ENCODE data around the gene CTNNA2.

The CTNNA2 gene

DNA sequence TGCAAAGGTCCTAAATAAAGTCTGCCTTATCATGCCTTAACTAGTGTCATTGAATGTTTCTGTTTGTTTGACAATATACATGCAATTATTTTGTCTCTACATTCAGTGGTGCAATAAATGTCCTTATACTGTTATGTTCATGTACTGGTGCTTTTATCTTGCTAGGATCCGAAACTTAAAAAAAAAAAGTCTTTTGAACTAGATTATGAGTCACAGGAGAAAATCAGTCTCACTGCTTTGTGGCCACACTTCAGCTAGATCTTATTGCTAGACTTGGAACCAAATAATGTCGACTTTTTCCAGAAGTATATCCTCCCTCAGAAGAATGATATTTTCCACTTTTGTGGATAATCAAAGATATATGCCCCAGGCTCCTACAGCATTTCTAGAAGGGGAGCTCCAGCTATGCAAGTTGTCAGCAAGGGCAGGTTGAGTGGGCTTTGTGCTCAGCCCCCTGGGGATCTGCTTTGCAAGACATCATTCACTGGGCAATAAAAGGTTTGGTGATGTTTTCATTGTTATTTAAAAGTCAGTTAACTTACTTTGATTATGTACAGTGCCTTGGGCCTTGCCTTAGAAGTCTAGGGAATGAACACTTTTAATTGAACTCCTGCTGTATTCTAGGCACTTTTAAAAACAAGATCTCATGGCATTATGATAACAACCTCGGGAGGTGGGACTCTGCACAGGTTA lies 948.8 kb downstream of the CTNNA2 start:
- no peak for DNase-seq

DNA sequence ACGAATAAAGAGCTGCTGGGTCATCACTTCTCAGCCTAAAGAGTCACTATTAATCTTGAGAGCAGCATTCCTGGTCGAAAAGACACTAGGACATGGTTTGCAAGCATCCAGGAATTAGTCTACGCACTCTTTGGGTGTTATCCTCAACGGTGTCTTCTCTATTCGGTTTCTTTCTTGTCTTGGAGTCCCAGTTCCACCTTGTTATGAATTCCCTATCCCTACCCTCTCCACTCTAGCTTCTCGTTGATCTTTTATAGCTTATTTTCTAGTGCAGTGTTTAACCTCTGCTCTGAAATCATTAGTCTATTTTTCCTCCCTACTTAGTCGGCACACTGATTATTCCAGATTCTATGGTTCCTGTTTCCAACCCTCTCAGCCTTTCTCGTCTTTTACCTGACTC lies 949.8 kb downstream of the CTNNA2 start:
- no peak for DNase-seq

DNA sequence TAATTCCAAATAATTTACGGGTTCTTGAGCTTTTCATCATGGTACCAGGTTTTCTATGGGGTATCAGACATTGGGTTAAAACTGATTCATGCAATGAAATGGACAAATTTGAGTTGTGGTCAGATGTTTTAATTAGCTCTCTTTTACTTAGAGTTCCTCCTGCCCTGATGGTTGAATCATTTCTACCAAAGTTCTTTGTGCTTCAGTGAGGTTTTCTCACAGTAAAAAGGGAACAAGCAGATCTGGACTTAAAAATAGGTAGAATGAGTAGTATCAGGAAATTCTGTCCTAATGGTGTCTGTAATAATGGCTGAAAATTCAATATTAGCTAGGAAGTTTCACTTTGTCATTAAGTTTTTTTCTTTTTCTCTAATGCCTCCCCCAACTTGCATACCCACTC lies 951.4 kb downstream of the CTNNA2 start:
- no peak for DNase-seq

DNA sequence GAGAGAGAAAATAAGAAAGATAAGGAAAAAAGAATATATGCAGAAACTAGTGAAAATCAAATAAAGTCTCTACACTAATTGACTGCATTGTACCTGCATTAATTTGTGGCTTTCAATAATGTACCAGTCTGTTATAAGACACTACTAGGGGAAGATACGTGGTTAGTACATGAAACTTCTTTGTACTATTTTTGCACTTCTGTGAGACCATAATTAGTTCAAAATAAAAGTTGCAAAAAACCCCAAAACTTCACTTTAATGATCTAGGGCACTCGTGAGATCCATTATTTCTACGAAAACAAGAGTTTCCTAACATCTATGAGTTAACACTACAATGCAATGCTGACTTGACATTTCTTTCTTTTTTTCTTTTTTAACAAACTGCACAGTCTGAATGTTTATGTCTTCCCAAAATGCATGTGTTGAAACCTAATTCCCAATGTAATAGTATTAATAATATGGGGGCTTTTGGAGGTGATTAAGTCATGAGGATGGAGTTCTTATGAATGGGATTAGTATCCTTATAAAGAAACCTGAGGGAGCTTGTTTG lies 954.5 kb downstream of the CTNNA2 start:
- DNase-seq = no peak

DNA sequence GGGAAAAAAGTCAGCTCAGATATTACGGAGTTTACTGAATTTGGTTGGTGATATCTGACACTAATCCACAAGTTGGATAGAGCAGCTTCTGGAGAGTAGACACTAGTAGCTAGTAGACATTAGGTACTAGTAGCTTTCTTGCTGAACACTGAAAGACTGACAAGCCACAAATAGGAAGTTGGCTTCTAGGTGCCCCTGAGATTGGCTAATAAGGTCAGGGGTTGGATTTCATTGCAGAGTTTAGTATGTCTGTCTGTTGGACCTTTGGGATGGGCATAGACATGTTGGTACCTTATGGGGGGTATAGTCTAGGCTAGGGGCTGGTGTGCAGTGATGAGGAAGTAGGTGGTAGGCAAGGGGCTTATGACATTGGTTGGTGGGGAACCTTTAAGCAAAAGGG lies 956.6 kb downstream of the CTNNA2 start:
- no peak for DNase-seq

DNA sequence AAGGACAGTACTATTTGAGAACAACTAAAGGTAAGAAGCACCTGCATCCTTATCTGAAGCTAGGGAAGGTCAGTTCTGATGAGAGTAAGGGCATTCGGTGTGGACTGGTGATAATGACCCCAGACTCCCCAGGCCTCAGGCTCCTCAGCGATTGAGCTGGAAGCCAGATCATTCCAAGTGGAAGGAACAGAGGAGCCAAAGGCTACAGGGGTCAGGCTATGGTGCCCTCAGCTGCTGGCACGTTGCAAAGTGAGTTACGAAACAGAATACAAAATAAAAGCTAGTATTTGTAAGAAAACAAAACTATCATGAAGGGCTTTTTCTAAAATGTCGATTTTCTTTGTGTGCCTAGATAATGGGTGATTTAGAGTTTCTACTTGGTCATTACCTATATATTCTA lies 960.2 kb downstream of the CTNNA2 start:
- no peak for DNase-seq

DNA sequence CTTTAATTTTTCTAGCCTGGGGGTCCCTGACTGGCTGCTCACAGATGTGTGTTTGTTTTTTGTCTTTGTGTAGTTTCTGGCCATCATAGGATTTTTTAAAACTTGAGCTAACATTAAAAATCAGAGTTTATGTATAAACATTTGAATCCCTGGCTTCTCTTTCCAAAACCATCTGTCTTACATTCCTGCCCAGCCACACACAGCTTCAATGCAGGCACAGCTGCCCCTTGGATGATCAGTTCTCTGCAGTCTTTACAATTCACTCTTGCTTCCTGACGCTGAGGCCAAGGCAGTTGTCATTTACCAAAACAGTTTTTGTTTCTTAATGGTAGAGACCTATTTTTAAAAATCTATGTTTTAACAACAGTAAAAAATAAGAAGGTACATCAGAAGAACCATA lies 960.9 kb downstream of the CTNNA2 start:
- DNase-seq = no peak

DNA sequence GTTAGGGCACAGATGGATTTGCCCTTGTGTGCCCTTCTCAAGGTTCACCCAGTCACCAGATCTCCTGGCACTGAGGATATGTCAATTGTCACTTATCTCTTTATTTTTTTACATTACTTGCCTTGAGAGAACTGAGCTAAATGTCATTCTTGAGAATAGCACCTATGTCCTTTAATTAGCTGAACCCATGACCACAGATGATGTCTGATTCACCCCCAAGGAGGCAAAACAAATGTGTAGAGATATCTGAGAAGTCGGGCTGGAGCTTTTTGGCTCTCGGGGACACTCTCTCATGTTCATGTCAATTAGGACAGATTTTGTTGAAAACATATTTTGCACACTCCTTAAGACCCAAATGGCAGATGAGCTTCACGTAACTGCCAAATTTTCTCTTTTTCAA lies 963.1 kb downstream of the CTNNA2 start:
- no peak for DNase-seq

DNA sequence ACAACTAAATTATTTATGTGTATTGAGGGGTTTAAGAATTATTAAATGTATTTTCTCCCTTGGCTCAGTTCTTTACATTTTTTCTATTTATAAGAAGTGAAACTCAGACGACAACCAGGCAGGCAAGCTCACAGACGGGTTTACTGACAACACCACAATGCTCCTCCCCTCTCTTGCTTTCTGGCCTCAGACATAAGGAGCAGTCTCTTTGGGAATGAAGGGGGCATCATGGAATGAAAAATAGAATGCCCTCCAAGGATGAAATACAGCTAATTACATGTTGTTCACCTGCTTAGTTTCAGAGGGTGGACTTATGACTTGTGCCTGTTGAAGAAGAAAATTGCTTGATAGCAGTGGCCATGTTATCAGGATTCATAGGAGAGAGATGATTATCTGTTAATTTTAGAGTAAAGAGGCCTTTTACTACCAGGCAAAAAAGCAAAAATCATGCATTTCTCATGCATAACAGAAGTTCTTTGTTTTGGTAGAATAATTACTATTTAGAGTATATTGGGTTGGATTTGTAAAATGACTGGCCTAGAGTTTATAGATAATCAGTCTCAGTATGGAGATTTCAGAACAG lies 963.8 kb downstream of the CTNNA2 start:
- no peak for DNase-seq

DNA sequence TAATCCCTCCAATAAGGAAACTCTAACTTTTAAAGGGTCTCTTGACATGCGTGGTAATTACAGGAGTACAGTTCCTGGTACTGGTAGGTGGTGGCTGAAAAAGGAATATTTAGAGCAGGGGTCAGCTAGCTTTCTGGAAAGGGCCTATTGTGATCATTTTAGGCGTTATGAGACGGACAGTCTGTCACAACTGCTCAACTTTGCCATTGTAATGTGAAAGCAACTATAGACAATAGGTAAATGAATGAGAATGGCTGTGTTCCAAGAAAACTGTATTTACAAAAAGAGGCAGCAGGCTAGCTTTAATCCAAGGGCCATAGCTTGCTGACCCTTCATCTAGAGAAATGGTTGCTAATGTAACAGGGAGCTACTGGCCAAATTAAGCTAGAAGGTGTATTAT lies 969.4 kb downstream of the CTNNA2 start:
- DNase-seq = no peak

DNA sequence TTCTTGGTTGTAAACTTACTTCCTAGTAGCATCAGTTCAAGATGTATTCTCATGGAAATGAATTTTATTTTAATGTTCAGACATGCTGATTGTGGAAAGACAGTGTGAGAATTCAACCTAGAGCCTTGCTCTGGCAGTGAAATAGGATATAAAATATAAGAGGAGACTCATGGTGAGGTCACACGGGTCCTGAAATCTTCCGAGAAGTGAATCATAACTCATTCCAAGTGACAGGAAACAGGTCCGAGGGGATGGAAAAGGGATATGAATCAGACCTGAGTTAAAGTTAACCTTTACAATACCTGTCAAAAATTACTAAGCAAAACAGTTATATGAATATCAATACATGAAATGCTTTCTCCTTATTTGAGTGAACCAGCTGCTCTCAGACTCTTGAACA lies 976.9 kb downstream of the CTNNA2 start:
- DNase-seq = no peak

DNA sequence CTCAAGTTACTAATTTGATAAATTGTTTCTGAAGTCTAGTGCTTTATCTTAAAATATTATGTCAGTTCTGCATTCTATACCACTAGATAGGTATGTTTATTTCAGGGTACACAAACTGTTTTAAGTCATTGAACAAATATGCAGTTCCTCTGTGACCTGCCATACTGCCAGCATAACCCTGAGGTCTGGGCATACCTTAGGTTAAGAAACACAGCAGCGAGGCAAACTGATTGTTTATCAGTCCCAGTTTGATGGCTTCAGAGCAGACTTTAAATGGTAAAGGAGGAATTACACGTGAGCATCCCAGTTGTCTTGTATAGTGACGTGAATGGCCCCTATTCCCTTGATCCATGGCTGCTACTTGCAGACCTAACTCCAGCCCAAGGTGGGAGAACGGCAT lies 978.1 kb downstream of the CTNNA2 start:
- no peak for DNase-seq

DNA sequence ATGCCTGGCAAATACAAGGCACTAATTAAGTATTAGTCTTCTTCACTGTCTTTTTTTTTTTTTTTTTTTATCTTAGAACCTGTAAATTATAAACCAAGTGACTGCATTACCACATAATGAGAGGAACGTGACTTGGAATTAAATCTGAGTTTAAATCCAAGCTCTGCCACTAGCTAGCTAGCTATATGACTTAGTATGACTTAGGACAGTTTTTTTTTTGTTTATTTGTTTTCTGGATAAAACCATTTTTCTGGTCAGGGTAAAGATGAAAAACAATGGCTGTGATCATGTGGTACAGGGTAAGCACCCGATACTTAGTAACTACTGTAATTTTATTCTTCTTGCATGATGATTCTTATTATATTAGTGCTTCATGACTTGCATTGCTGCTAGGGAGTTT lies 983.5 kb downstream of the CTNNA2 start:
- no peak for DNase-seq

DNA sequence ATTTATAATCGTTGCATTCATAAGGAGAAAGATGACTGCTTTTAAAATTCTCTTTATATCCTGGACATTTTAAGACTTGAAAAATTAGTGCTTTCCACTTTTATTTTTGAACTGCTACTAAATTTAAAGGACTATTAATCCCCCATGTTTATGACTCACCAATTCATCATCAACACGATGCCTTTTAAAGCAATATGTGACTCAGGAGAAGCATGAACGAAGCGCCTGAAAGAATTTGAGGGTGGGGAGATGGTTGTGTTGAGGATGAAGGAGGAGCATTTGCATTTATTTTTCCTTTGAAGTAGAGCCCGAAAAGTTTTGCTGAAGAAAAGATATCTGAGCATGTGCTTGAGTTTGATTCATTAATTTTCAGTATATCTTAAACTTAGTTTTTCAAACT lies 983.9 kb downstream of the CTNNA2 start:
- DNase-seq = no peak

DNA sequence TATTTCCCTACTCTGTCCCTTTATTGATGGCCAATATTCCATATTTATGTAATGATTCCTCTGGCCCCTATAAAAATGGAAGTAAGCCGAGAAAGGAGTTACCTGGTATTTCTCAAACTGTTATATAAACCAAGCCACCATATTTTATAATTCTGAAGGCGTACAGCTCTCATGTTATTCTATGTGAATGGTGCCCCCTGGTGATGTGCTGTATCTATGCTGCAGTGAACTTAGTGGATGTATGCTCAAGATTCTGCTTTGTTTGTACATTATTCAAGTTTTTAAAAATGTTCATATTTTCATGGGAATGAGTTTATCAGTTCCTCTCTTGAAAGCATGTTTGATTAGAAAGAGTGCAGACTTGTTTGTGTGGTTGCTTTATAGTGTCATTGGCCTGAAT lies 986.2 kb downstream of the CTNNA2 start:
- no peak for DNase-seq

DNA sequence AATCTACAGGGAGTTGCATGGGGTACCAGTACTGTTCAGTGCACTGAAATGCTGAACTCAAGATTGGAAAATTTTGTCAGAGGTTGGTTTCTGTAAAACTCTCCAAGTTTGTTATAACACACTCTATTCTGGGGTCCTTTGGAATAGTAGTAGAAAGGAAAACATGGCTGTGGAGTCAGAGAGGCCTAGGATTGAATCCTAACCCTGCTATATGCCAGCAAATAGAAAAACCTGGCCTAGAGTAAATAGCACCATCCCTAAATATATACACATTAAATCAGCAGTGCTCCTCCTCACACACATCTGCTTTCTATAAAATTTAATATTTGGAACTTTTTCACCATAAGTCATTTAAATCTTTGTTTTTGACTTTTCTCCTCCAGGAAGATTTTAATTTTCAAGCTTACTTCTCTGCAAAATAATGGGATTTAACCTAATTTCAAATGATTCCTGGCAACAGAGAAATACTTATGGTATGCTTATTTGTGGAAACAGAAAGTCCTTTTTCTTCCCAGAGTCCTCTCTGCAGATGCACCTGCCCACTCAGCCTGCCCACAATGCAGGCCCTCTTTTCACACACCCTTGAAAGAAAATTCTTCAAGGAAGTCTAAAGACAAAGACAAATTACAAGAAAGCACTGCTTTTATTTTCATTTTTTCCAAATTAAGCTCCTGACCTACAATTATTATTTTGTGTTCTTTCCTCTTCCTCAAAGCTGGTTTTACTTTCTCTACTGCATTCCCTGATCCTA lies 989.2 kb downstream of the CTNNA2 start:
- no peak for DNase-seq

DNA sequence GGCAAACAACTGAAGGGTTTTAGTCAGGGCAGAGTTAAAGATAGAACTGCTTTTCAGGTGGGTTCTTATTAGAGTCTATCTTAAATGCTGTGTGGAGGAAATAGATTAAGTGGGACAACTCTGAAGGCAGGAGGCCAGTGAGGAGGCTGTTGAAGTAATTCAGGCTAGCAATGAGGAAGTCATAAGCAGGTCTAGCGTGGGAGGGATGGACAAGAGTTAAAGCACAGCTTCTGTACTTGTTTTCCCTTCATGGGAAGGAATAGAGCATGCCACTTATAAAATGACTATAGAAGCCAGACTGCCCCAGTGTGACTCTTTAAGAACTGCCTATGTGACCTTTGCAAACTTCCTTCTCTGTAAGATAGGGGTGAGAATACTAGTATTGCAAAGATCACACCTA lies 993.7 kb downstream of the CTNNA2 start:
- DNase-seq = no peak

DNA sequence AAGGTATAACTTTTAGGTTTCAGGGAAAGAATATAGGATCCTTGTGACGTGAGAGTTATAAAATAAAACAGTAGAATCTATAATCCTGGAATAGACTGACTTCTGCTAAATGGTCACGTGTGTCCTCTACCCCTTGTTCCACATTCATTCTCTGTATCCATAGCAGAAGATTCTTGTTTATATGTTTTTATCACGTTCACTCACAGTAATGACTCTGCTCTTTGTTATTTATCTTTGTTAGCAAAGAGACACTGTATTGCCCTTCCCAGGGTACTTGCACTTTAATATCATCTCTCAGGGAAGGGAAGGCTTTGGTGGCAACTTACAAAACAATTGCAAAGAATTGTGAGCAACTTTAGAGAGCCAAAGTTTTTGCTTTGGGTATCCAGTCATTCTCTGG lies 997.9 kb downstream of the CTNNA2 start:
- no peak for DNase-seq

DNA sequence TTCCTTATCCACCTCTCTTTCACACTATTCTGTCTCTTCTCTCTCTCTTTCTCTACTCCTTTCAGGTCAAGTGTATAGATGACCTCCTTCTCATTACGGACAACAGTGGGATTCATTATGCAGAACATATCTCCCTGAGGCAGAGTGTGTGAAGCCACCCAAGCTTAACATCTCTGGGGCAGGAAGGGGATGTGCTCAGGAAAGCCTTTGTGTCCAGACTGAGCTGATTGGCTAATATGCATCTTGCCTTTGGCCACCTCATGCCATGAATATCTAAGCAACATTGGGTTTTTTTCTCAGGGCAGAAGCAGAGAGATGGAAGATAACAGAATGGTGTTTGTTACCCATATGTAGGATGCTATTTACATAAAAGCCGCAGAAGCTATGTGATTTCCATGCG lies 1003.1 kb downstream of the CTNNA2 start:
- DNase-seq = no peak

DNA sequence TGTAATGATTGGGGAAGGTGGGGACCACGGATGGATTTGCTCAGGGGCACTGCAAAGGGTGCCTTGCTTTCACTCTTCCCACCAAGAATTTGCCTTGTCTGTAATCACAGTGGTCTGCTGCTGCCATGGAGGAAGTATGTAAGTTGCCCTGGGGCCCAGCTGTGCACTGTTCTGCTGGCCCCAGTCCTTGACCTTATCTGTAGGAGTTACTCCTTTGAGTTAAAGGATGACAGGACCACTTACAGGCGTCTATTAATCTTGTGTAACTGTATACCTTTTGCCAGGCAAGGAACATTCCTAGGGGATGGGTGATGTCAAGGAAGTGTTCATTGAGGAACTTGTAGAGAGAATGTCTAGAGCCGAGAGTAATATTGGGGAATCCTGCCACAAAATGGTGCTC lies 1004.5 kb downstream of the CTNNA2 start:
- no peak for DNase-seq

DNA sequence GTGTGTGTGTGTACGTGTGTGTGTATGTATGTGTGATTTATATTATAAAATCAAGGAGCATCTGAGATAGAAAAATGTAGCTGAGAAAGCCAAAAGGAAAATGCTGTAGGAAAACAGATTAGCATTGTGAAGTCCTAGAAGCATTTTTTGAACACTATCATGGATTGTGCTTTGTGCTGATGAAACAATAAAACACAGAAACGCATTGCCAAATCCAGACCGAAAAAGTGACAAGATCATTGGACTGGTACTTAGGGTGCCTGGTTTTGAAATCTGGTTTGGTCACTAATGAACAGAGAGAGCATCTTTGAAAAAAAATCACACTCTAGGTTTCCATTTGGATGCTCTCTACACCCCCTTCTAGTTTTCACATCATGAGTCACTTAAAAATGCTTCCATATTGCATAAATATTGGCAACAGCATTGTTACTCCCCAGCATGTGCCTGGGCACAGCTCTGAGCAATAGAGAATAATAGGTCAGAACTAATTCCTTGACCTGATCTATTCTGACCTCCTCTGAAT lies 1006.3 kb downstream of the CTNNA2 start:
- no peak for DNase-seq

DNA sequence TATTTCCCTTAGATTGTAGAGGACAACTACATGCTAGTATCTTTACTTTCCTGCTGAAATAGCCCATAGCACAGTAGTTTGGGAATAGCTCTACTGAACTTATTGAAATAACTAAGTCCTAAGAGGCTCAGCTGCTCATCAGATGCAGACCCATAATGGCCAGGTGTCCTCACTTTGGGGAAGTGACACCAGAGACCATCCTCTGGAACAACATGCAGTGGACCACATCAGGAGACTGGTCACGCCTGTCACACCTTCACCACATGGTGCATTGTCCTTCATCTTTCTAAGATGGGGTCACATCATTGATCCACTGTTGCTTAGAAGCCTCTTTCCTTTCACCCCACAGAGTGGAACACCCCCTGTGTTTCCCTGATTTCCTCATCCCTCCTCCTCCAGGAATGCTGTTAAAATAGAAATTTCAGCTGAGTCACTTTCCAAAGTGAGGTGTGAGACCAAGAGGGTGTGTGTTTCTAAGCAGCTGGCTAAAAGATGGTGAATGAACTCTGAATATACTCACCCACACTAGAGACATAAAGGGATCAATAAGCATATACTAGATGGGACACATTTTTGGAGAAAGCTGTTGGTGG lies 1006.9 kb downstream of the CTNNA2 start:
- DNase-seq = no peak

DNA sequence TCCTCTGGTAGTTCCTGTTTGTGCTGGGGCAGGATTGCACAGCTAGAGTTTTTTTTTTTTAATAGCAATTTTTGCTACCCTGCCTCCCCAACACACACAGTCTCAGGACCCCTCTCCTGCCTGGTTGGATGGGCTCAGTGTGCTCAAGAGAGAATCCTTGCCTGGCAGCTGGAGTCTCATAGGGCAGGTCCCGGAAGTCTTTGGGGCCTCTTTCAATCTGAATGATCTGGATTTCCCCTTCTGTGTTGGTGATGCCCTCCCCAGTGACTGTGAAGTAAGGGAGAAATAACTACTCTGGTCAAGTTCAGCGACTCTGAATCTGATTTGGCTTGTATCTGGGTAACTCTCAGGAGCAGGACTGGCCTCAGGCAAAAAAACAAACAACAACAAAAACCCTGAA lies 1012.3 kb downstream of the CTNNA2 start:
- no peak for DNase-seq

DNA sequence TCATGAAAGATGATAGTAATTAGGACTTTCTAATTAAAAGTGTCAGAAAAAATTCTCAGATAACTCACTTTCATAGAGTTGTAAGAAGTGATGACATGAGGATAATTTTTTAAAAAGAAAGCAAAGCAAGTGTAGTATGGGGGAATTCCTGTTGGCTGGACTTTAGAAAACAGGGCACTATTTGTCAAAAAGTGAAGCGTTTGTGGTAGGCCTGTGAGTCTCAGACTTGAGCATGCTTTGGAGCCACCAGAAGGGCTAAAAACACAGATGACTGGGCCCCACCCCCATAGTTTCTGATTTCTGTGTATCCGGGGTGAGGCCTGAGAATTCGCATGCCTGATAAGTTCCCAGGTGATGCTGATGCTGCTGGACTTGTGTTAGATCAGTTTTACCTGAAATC lies 1014.3 kb downstream of the CTNNA2 start:
- no peak for DNase-seq
